Neural cell (in vitro differentiated cells): Measurements from ENCODE around the gene ADRA2B. TPM values are rescaled to one million over a fixed set of nuclear protein-coding genes. Genes with fewer than 3 reads are reported as not detected.

Experiments
- H2AFZ ChIP-seq: fragments of 200-600, 300-800 bp; sonication (generic), shearing (Covaris generic); 2 replicates; pipeline ENCODE4 v1.6.0; 2014; ENCODE audit warnings: low read depth, mild to moderate bottlenecking, antibody characterized with exemption, low read length, moderate library complexity
- H3F3A ChIP-seq: fragments of 200-600 bp; shearing (Covaris generic); 2 replicates; pipeline ENCODE4 v1.6.1; 2016; ENCODE audit warnings: mild to moderate bottlenecking, moderate library complexity, mixed read lengths, antibody characterized with exemption, low read length; ENCODE audit not compliant: insufficient read depth, poor library complexity, severe bottlenecking
- H3K27ac ChIP-seq: fragments of 200-600, 300-800 bp; sonication (generic), shearing (Covaris generic); 2 replicates; pipeline ENCODE4 v1.5.1; 2014; ENCODE audit warnings: mild to moderate bottlenecking, low read length, moderate library complexity
- H3K27me3 ChIP-seq: fragments of 300-800, 200-600 bp; sonication (generic), shearing (Covaris generic); 2 replicates; pipeline ENCODE4 v1.6.0; 2014; ENCODE audit warnings: mild to moderate bottlenecking, low read depth, low read length, moderate library complexity; ENCODE audit not compliant: insufficient read depth
- H3K36me3 ChIP-seq: fragments of 300-800, 200-600 bp; sonication (generic), shearing (Covaris generic); 2 replicates; pipeline ENCODE4 v1.5.1; 2014; ENCODE audit warnings: mild to moderate bottlenecking, antibody characterized with exemption, low read length, moderate library complexity; ENCODE audit not compliant: insufficient read depth
- H3K4me2 ChIP-seq: fragments of 300-800, 200-600 bp; sonication (generic), shearing (Covaris generic); 2 replicates; pipeline ENCODE4 v1.6.0; 2014; ENCODE audit warnings: mild to moderate bottlenecking, low read length
- H3K4me3 ChIP-seq: fragments of 300-800, 200-600 bp; sonication (generic), shearing (Covaris generic); 2 replicates; pipeline ENCODE4 v1.5.1; 2014; ENCODE audit warnings: mild to moderate bottlenecking, low read length, moderate library complexity
- H3K79me2 ChIP-seq: fragments of 200-600 bp; shearing (Covaris generic); replicated peaks from 2 replicates; pipeline ENCODE4 v1.6.0; 2014; ENCODE audit warnings: mild to moderate bottlenecking, low read length, moderate library complexity; ENCODE audit not compliant: insufficient read depth
- H3K9ac ChIP-seq: fragments of 300-800, 200-600 bp; sonication (generic), shearing (Covaris generic); 2 replicates; pipeline ENCODE4 v1.6.1; 2016; ENCODE audit warnings: mild to moderate bottlenecking, low read length, mixed read lengths
- H3K9me2 ChIP-seq: fragments of 200-600 bp; shearing (Covaris generic); 2 replicates; pipeline ENCODE4 v1.6.1; 2016; ENCODE audit warnings: mild to moderate bottlenecking, low read length, mixed read lengths; ENCODE audit not compliant: insufficient read depth
- H3K9me3 ChIP-seq: fragments of 200-600, 300-800 bp; sonication (generic), shearing (Covaris generic); 2 replicates; pipeline ENCODE4 v1.6.1; 2016; ENCODE audit warnings: mild to moderate bottlenecking, mixed run types, low read length, moderate library complexity, mixed read lengths
- H4K20me1 ChIP-seq: fragments of 200-600 bp; shearing (Covaris generic); 2 replicates; pipeline ENCODE4 v1.6.1; 2016; ENCODE audit warnings: mild to moderate bottlenecking, mixed run types; ENCODE audit not compliant: insufficient read depth
- EP300 ChIP-seq: fragments of 450-650 bp; conservative IDR thresholded peaks from 2 replicates; pipeline ENCODE4 v1.6.1; 2014; ENCODE audit warnings: antibody characterized with exemption, mild to moderate bottlenecking, moderate library complexity; ENCODE audit not compliant: poor library complexity, severe bottlenecking
- EZH2 ChIP-seq: fragments of 200-600, 300-800 bp; shearing (Covaris generic), sonication (generic); IDR thresholded peaks from 2 replicates; pipeline ENCODE4 v1.6.1; 2014; ENCODE audit warnings: antibody characterized with exemption, low read length, borderline replicate concordance, mild to moderate bottlenecking; ENCODE audit not compliant: insufficient read depth, poor library complexity, severe bottlenecking
- MXI1 ChIP-seq: fragments of 450-650 bp; conservative IDR thresholded peaks from 2 replicates; pipeline ENCODE4 v1.6.1; 2014; ENCODE audit warnings: antibody characterized with exemption, mild to moderate bottlenecking; ENCODE audit not compliant: poor library complexity, severe bottlenecking
- POLR2AphosphoS5 ChIP-seq: IDR thresholded peaks from 2 replicates; pipeline ENCODE4 v1.6.1; 2012
- RAD21 ChIP-seq: fragments of 450-650 bp; conservative IDR thresholded peaks from 2 replicates; pipeline ENCODE4 v1.6.1; 2014; ENCODE audit warnings: antibody characterized with exemption, mild to moderate bottlenecking, moderate library complexity
- SMC3 ChIP-seq: fragments of 450-650 bp; conservative IDR thresholded peaks from 2 replicates; pipeline ENCODE4 v1.6.1; 2014; ENCODE audit warnings: antibody characterized with exemption, mild to moderate bottlenecking, moderate library complexity; ENCODE audit not compliant: poor library complexity
- TAF1 ChIP-seq: IDR thresholded peaks from 2 replicates; pipeline ENCODE4 v1.6.1; 2012; ENCODE audit warnings: low read depth
- polyA plus RNA-seq: library from polyadenylated mRNA; depleted of rRNA; stranded (reverse); fragments of >200 nt; gene quantifications from 2 replicates; pipeline ENCODE4 v1.2.3, GENCODE V29; 2014
- TF ChIP-seq, protein P1 (sequence below): fragments of 450-650 bp; IDR thresholded peaks from 2 replicates; pipeline ENCODE4 v1.5.1; 2014; ENCODE audit warnings: antibody characterized with exemption, mild to moderate bottlenecking, moderate library complexity; ENCODE audit not compliant: poor library complexity, severe bottlenecking
- TF ChIP-seq, protein P2 (sequence below): IDR thresholded peaks from 2 replicates; pipeline ENCODE4 v1.6.1; 2012; ENCODE audit warnings: borderline replicate concordance

ADRA2B gene
- polyA plus RNA-seq, 1 donor from 2014 or later = not detected

GRCh38 chr2:96146881-96147592 is 30.7 kb upstream of the ADRA2B start:
- Histone ChIP-seq H3K9ac (no peak overlapping the region), H3K4me3 (no peak overlapping the region), H3K79me2 (no peaks in the 10 kb centered on the region), H2AFZ (no peak overlapping the region), H3K9me2 (no peaks in the 10 kb centered on the region), H3K27me3 (peaks cover 31% of the 10 kb centered on the region), H3K36me3 (no peaks in the 10 kb centered on the region), H4K20me1 (no peaks in the 10 kb centered on the region), H3F3A (no peaks in the 10 kb centered on the region), H3K27ac (no peak overlapping the region), H3K9me3 (no peaks in the 10 kb centered on the region), H3K4me2 (no peak overlapping the region)
- no peak for TF ChIP-seq MXI1
- no peak for TF ChIP-seq SMC3
- no peak for TF ChIP-seq EP300

- no peak overlapping the region for H3K9ac ChIP-seq
- H3K36me3 ChIP-seq = no peaks in the 10 kb centered on the region
- H3F3A ChIP-seq = no peaks in the 10 kb centered on the region
- no peaks in the 10 kb centered on the region for H4K20me1 ChIP-seq
- H3K27ac ChIP-seq = no peak overlapping the region
- H2AFZ ChIP-seq = no peak overlapping the region
- no peaks in the 10 kb centered on the region for H3K9me3 ChIP-seq
- no peaks in the 10 kb centered on the region for H3K79me2 ChIP-seq
- no peak overlapping the region for H3K4me2 ChIP-seq
- H3K27me3 ChIP-seq = peaks cover 31% of the 10 kb centered on the region
- H3K4me3 ChIP-seq = no peak overlapping the region
- TF ChIP-seq MXI1 (no peak), SMC3 (no peak), TAF1 (no peak), POLR2AphosphoS5 (no peak), EP300 (no peak), RAD21 (no peak), EZH2 (no peak)
- TF ChIP-seq, protein P1, sequence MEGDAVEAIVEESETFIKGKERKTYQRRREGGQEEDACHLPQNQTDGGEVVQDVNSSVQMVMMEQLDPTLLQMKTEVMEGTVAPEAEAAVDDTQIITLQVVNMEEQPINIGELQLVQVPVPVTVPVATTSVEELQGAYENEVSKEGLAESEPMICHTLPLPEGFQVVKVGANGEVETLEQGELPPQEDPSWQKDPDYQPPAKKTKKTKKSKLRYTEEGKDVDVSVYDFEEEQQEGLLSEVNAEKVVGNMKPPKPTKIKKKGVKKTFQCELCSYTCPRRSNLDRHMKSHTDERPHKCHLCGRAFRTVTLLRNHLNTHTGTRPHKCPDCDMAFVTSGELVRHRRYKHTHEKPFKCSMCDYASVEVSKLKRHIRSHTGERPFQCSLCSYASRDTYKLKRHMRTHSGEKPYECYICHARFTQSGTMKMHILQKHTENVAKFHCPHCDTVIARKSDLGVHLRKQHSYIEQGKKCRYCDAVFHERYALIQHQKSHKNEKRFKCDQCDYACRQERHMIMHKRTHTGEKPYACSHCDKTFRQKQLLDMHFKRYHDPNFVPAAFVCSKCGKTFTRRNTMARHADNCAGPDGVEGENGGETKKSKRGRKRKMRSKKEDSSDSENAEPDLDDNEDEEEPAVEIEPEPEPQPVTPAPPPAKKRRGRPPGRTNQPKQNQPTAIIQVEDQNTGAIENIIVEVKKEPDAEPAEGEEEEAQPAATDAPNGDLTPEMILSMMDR = no peak
- TF ChIP-seq, protein P2, sequence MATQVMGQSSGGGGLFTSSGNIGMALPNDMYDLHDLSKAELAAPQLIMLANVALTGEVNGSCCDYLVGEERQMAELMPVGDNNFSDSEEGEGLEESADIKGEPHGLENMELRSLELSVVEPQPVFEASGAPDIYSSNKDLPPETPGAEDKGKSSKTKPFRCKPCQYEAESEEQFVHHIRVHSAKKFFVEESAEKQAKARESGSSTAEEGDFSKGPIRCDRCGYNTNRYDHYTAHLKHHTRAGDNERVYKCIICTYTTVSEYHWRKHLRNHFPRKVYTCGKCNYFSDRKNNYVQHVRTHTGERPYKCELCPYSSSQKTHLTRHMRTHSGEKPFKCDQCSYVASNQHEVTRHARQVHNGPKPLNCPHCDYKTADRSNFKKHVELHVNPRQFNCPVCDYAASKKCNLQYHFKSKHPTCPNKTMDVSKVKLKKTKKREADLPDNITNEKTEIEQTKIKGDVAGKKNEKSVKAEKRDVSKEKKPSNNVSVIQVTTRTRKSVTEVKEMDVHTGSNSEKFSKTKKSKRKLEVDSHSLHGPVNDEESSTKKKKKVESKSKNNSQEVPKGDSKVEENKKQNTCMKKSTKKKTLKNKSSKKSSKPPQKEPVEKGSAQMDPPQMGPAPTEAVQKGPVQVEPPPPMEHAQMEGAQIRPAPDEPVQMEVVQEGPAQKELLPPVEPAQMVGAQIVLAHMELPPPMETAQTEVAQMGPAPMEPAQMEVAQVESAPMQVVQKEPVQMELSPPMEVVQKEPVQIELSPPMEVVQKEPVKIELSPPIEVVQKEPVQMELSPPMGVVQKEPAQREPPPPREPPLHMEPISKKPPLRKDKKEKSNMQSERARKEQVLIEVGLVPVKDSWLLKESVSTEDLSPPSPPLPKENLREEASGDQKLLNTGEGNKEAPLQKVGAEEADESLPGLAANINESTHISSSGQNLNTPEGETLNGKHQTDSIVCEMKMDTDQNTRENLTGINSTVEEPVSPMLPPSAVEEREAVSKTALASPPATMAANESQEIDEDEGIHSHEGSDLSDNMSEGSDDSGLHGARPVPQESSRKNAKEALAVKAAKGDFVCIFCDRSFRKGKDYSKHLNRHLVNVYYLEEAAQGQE = no peak
- H3K9me2 ChIP-seq = no peaks in the 10 kb centered on the region
Measured at GRCh38 chr2:96146153-96146880, 29.9 kb upstream of the ADRA2B start.
